ENCODE data around the gene PPFIA3. TPM values are rescaled to one million over a fixed set of nuclear protein-coding genes. Genes with fewer than 3 reads are reported as not detected.

Gene PPFIA3
- total RNA-seq, 1 experiment from 2014 or later: 56.3 TPM

DNA sequence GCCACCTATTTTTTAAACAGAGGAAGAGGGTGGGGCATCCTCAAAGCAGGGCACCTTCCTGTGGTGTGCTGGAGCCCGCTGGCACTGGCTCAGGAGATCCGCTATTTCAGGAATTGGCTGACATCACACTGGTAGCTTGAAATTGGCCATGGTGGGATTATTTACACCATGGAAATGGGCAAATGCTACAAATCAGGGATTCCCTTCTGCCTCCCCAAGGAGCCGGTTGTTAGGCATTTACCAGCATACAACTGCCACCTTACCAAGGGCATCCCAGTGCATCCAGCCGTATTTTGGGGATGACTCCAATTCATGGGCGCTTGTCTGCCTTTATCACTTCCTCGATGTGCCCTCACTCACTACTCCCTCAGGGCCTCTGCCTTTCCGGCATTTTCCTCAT lies 21.6 kb downstream of the PPFIA3 start:
- Histone ChIP-seq H3K36me3 (ENCODE audit: low read depth, low read length) (no peaks in the 10 kb centered on the region; the same call in 1 of the 2 replicates), H3K79me2 (ENCODE audit: low read length) (peaks cover 6% of the 10 kb centered on the region), H3K4me1 (ENCODE audit: insufficient read depth, low read length) (no peaks in the 10 kb centered on the region), H3K4me3 (ENCODE audit: low read length) (no peak overlapping the region), H3K9ac (ENCODE audit: low read length) (no peak overlapping the region), H3K4me2 (ENCODE audit: low read length) (no peak overlapping the region), H3K9me3 (ENCODE audit: low read length) (no peaks in the 10 kb centered on the region), H3F3A (ENCODE audit: low read length, unreplicated experiment) (no peaks in the 10 kb centered on the region), H3K27me3 (ENCODE audit: low read length) (no peaks in the 10 kb centered on the region), H2AFZ (ENCODE audit: low read length) (no peak overlapping the region), H4K20me1 (ENCODE audit: low read length) (no peaks in the 10 kb centered on the region), H3K9me2 (replicated peaks; ENCODE audit: low read length) (no peaks in the 10 kb centered on the region), H3K27ac (ENCODE audit: low read length) (no peak overlapping the region)
- no peak for DNase-seq
- intact Hi-C loops (cut with micrococcal nuclease): no loop called here
- ChIA-PET POLR2A (ENCODE audit: unreplicated experiment) (no interaction called here), CTCF (no interaction called here)
- ATAC-seq: no peak
- TF ChIP-seq EZH2 (IDR thresholded peaks at IDR 0.05; ENCODE audit: low read length, unreplicated experiment): no peak
- TF ChIP-seq, protein P1, sequence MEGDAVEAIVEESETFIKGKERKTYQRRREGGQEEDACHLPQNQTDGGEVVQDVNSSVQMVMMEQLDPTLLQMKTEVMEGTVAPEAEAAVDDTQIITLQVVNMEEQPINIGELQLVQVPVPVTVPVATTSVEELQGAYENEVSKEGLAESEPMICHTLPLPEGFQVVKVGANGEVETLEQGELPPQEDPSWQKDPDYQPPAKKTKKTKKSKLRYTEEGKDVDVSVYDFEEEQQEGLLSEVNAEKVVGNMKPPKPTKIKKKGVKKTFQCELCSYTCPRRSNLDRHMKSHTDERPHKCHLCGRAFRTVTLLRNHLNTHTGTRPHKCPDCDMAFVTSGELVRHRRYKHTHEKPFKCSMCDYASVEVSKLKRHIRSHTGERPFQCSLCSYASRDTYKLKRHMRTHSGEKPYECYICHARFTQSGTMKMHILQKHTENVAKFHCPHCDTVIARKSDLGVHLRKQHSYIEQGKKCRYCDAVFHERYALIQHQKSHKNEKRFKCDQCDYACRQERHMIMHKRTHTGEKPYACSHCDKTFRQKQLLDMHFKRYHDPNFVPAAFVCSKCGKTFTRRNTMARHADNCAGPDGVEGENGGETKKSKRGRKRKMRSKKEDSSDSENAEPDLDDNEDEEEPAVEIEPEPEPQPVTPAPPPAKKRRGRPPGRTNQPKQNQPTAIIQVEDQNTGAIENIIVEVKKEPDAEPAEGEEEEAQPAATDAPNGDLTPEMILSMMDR (conservative IDR thresholded peaks at IDR 0.05; ENCODE audit: low read depth, low read length): no peak
- no peak for TF ChIP-seq EZH2phosphoT487 (IDR thresholded peaks at IDR 0.05; ENCODE audit: borderline replicate concordance, low read length)
- BruUV-seq (replicated peaks): no TSS peak

DNA sequence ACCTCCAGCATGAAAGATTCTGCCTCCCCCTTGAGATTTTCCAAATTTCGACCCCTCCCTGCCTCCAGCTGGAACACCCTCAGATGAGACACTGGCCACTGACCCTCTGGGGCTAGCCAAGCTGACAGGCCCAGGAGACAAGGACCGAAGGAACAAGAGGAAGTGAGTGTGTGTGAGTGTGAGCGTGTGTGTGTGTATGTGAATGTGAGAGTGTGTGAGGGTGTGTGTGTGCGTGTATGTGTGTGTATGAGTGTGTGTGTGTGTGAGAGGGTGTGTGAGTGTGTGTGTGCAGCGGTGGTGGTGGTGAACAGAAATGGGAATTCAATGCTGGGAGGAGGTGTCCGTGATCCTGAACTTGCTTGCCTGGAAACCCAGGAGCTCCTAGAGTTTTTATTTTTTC lies 22.0 kb downstream of the PPFIA3 start:
- ChIA-PET POLR2A (ENCODE audit: unreplicated experiment) (no interaction called here), CTCF (no interaction called here)
- H3K4me2 ChIP-seq (ENCODE audit: low read length): no peak overlapping the region
- no peak for DNase-seq
- no peaks in the 10 kb centered on the region for H3K9me2 ChIP-seq (replicated peaks; ENCODE audit: low read length)
- H3K27me3 ChIP-seq (ENCODE audit: low read length): no peaks in the 10 kb centered on the region
- peaks cover 6% of the 10 kb centered on the region for H3K79me2 ChIP-seq (ENCODE audit: low read length)
- TF ChIP-seq EZH2phosphoT487 (IDR thresholded peaks at IDR 0.05; ENCODE audit: borderline replicate concordance, low read length) (no peak), EZH2 (IDR thresholded peaks at IDR 0.05; ENCODE audit: low read length, unreplicated experiment) (no peak)
- TF ChIP-seq, protein P1 (conservative IDR thresholded peaks at IDR 0.05; ENCODE audit: low read depth, low read length): no peak
- H3K9me3 ChIP-seq (ENCODE audit: low read length): no peaks in the 10 kb centered on the region
- no peaks in the 10 kb centered on the region for H3F3A ChIP-seq (ENCODE audit: low read length, unreplicated experiment)
- intact Hi-C loops (cut with micrococcal nuclease): no loop called here
- no peak overlapping the region for H3K27ac ChIP-seq (ENCODE audit: low read length)
- no peak overlapping the region for H3K9ac ChIP-seq (ENCODE audit: low read length)
- H3K36me3 ChIP-seq (ENCODE audit: low read depth, low read length): no peaks in the 10 kb centered on the region; the same call in 1 of the 2 replicates
- no peak overlapping the region for H3K4me3 ChIP-seq (ENCODE audit: low read length)
- no peak overlapping the region for H2AFZ ChIP-seq (ENCODE audit: low read length)
- H4K20me1 ChIP-seq (ENCODE audit: low read length): no peaks in the 10 kb centered on the region
- no peaks in the 10 kb centered on the region for H3K4me1 ChIP-seq (ENCODE audit: insufficient read depth, low read length)
- ATAC-seq: no peak
- no TSS peak for BruUV-seq (replicated peaks)

- peak overlapping the region; percentile 93 for H3K4me2 ChIP-seq (ENCODE audit: low read length)
- no peaks in the 10 kb centered on the region for H3K4me1 ChIP-seq (ENCODE audit: insufficient read depth, low read length)
- H4K20me1 ChIP-seq (ENCODE audit: low read length): no peaks in the 10 kb centered on the region
- BruUV-seq (replicated peaks): no TSS peak
- H3K9me3 ChIP-seq (ENCODE audit: low read length): no peaks in the 10 kb centered on the region
- H3K9me2 ChIP-seq (replicated peaks; ENCODE audit: low read length): no peaks in the 10 kb centered on the region
- CTCF ChIA-PET: no interaction called here
- DNase-seq: peak; percentile 88
- H3K36me3 ChIP-seq (ENCODE audit: low read depth, low read length): no peaks in the 10 kb centered on the region; the same call in 1 of the 2 replicates
- H3K9ac ChIP-seq (ENCODE audit: low read length): 0 out of 2 replicates have a peak overlapping the region, but pooled peaks have one; percentile 16
- H2AFZ ChIP-seq (ENCODE audit: low read length): peak overlapping the region; percentile 93
- H3K27ac ChIP-seq (ENCODE audit: low read length): no peak overlapping the region
- peak; percentile 97 for ATAC-seq
- H3F3A ChIP-seq (ENCODE audit: low read length, unreplicated experiment): no peaks in the 10 kb centered on the region
- H3K27me3 ChIP-seq (ENCODE audit: low read length): no peaks in the 10 kb centered on the region
- POLR2A ChIA-PET (ENCODE audit: unreplicated experiment): interaction anchor here (0.6 kb wide), 1 partner anchor 45 kb away, joined by 3 read pairs; no protein-coding TSS in a partner anchor
- intact Hi-C loops (cut with micrococcal nuclease): loop anchor here (2.0 kb wide), 1 partner anchor 14 kb away; no protein-coding TSS in a partner anchor
- TF ChIP-seq, protein P1 (conservative IDR thresholded peaks at IDR 0.05; ENCODE audit: low read depth, low read length): no peak
- TF ChIP-seq EZH2 (IDR thresholded peaks at IDR 0.05; ENCODE audit: low read length, unreplicated experiment): no peak
- no peak for TF ChIP-seq EZH2phosphoT487 (IDR thresholded peaks at IDR 0.05; ENCODE audit: borderline replicate concordance, low read length)
- peak overlapping the region; percentile 76 for H3K4me3 ChIP-seq (ENCODE audit: low read length)
- peaks cover 6% of the 10 kb centered on the region for H3K79me2 ChIP-seq (ENCODE audit: low read length)
Observed at GRCh38 chr19:49142866-49143335, 23.6 kb downstream of the PPFIA3 start.

Data from PC-3 (cell line).